HepG2 (cell line): ENCODE results near the gene ABCA2. TPM values are rescaled to one million over a fixed set of nuclear protein-coding genes. Genes with fewer than 3 reads are reported as not detected.

Experiments used
- ATAC-seq: fragments of 200-7000 bp; cut with Tn5 transposase; 3 replicates; pipeline ENCODE4 v1.9.1; 2020; ENCODE audit warnings: mild to moderate bottlenecking, moderate library complexity
- BruUV-seq: library from RNA; stranded (reverse); fragments of 400-500 nt; replicated peaks from 2 replicates; lab custom pipeline; 2021; lab: Mats Ljungman, UMichigan
- CTCF ChIA-PET: fragments of 300-600 bp; formaldehyde crosslinking; extraction: SDS; loops from one replicate; lab custom pipeline; 2021; ENCODE audit warnings: low total read pairs, inconsistent platforms, low intra/inter-chr PET ratio; lab: Yijun Ruan, JAX
- POLR2A ChIA-PET: fragments of 350-600 bp; sonication (Branson Sonifier 250); formaldehyde crosslinking; loops from one replicate; lab custom pipeline; 2020; ENCODE audit warnings: antibody characterized with exemption, inconsistent platforms; lab: Yijun Ruan, JAX
- DNase-seq: peaks from one replicate; pipeline ENCODE4 v3.0.0-alpha.2; 2015; ENCODE audit warnings: low spot score
- FAIRE-seq: peaks from 3 replicates; lab custom pipeline; 2011; peaks lifted over from hg19 to GRCh38; lab: Jason Lieb, UNC
- H2AFZ ChIP-seq: one replicate; pipeline ENCODE4 v1.6.1; 2011; ENCODE audit warnings: low read length, inconsistent platforms
- H3K27ac ChIP-seq: fragments of 300-600 bp; 3 replicates; pipeline ENCODE4 v1.8.0; 2011; ENCODE audit warnings: mixed run types, mild to moderate bottlenecking, mixed read lengths, low read length, inconsistent platforms; ENCODE audit not compliant: insufficient read depth; ENCODE audit errors: extremely low read length
- H3K27me3 ChIP-seq, 2 experiments: fragments of 200-600 bp in 1 of 2; 2 replicates in 1 of 2; 3 replicates in 1 of 2; pipeline versions ENCODE4 v1.6.0 to v1.8.0; 2011; ENCODE audit warnings: low read length in 2 of 2, mild to moderate bottlenecking in 2 of 2, moderate library complexity in 2 of 2, inconsistent platforms in 1 of 2; ENCODE audit not compliant: insufficient read depth in 2 of 2, control insufficient read depth in 1 of 2
- H3K36me3 ChIP-seq, 2 experiments: fragments of 200-600 bp in 1 of 2; replicated peaks in 1 of 2; 2 replicates in 1 of 2; 3 replicates in 1 of 2; pipeline versions ENCODE4 v1.5.1 to v1.8.0; 2011; ENCODE audit warnings: low read length in 2 of 2, inconsistent platforms in 1 of 2; ENCODE audit not compliant: insufficient read depth in 2 of 2, control insufficient read depth in 1 of 2
- H3K4me1 ChIP-seq: 2 replicates; pipeline ENCODE4 v1.5.1; 2012; ENCODE audit warnings: low read length, inconsistent platforms; ENCODE audit not compliant: insufficient read depth
- H3K4me2 ChIP-seq: 2 replicates; pipeline ENCODE4 v1.6.0; 2011; ENCODE audit warnings: low read depth, low read length, inconsistent platforms
- H3K4me3 ChIP-seq, 3 experiments: fragments of 200-600 bp in 1 of 3; sonication (generic), shearing (Covaris generic) in 1 of 3; replicated peaks in 1 of 3; 2 replicates each; pipeline ENCODE4 v1.5.1; 2011 to 2016; ENCODE audit warnings: low read length in 3 of 3, inconsistent platforms in 2 of 3, low read depth in 2 of 3, mild to moderate bottlenecking in 2 of 3, control low read depth in 1 of 3, mixed read lengths in 1 of 3; ENCODE audit not compliant: insufficient read depth in 1 of 3
- H3K79me2 ChIP-seq: one replicate; pipeline ENCODE4 v1.6.1; 2011; ENCODE audit warnings: low read length, inconsistent platforms; ENCODE audit not compliant: insufficient read depth
- H3K9ac ChIP-seq: 2 replicates; pipeline ENCODE4 v1.6.0; 2011; ENCODE audit warnings: mild to moderate bottlenecking, low read depth, low read length, inconsistent platforms; ENCODE audit not compliant: insufficient read depth
- H3K9me3 ChIP-seq: 2 replicates; pipeline ENCODE4 v1.5.1; 2012; ENCODE audit warnings: mild to moderate bottlenecking, low read length
- H4K20me1 ChIP-seq: 2 replicates; pipeline ENCODE4 v1.6.0; 2011; ENCODE audit warnings: inconsistent platforms, mild to moderate bottlenecking, low read length, moderate library complexity; ENCODE audit not compliant: insufficient read depth
- BCL6 ChIP-seq: IDR thresholded peaks from 2 replicates; pipeline ENCODE4 v1.6.1; 2016; ENCODE audit warnings: missing genetic modification reagents, missing compliant biosample characterization
- GTF2F1 ChIP-seq: fragments of 150-350 bp; IDR thresholded peaks from 2 replicates; pipeline ENCODE4 v1.6.1; 2014; ENCODE audit warnings: low read length
- HIC2 ChIP-seq: sonication (generic); formaldehyde crosslinking; IDR thresholded peaks from 2 replicates; pipeline ENCODE4 v1.9.0; 2022; ENCODE audit warnings: low read depth, missing genetic modification reagents
- HNRNPK ChIP-seq: fragments of 200-400 bp; formaldehyde crosslinking; IDR thresholded peaks from 2 replicates; pipeline ENCODE4 v1.6.1; 2018; ENCODE audit warnings: low read length, low read depth, moderate library complexity, mild to moderate bottlenecking; ENCODE audit not compliant: poor library complexity, severe bottlenecking
- SOX6 ChIP-seq, 2 experiments: fragments of 450-650 bp in 1 of 2; sonication (generic) in 1 of 2; formaldehyde crosslinking in 1 of 2; IDR thresholded peaks; 2 replicates each; pipeline versions ENCODE4 v1.4.0 to v1.6.1; 2017 to 2020; ENCODE audit warnings: antibody characterized with exemption in 1 of 2, mild to moderate bottlenecking in 1 of 2, missing genetic modification reagents in 1 of 2
- ZNF513 ChIP-seq: sonication (generic); formaldehyde crosslinking; conservative IDR thresholded peaks from 2 replicates; pipeline ENCODE4 v1.5.0; 2020; ENCODE audit warnings: missing genetic modification reagents
- ZNF567 ChIP-seq: sonication (generic); formaldehyde crosslinking; IDR thresholded peaks from 2 replicates; pipeline ENCODE4 v1.8.1; 2023; ENCODE audit warnings: mild to moderate bottlenecking, missing genetic modification reagents, borderline replicate concordance
- ZNF678 ChIP-seq: sonication (generic); formaldehyde crosslinking; IDR thresholded peaks from 2 replicates; pipeline ENCODE4 v1.4.0; 2020; ENCODE audit warnings: mild to moderate bottlenecking, missing genetic modification reagents
- ZNF703 ChIP-seq: sonication (generic); formaldehyde crosslinking; IDR thresholded peaks from 2 replicates; pipeline ENCODE4 v1.5.1; 2020; ENCODE audit warnings: missing genetic modification reagents, mild to moderate bottlenecking, moderate library complexity, borderline replicate concordance
- WGBS: methylation state at CpG from one replicate; pipeline ENCODE4 v1.1.6; 2017; ENCODE audit warnings: low lambda C conversion rate; 5-methylcytosine and 5-hydroxymethylcytosine counted together
- in situ Hi-C: cut with HindIII; loops from 2 replicates; pipeline ENCODE4 v1.10.0; 2017; ENCODE audit warnings: low pct_unique_long_range_greater_than_20kb; ENCODE audit not compliant: extremely low pct_ligation_motif_present
- intact Hi-C: fragments of 100-400 bp; cut with micrococcal nuclease; formaldehyde crosslinking; loops from one replicate; pipeline ENCODE4 v1.10.0; 2022; ENCODE audit not compliant: unreplicated experiment
- polyA plus RNA-seq, 8 experiments: library from polyadenylated mRNA; depleted of rRNA in 3 of 8; stranded (reverse) in 7 of 8; unstranded in 1 of 8; fragments of >200 nt; fragmentation: Illumina TruSeq in 4 of 8; extraction: Trizol in 4 of 8; gene quantifications; 2 replicates each; pipeline versions ENCODE4 v1.2.1 to v1.2.3, GENCODE V29; 2011 to 2016; ENCODE audit warnings: low read depth in 4 of 8, missing spikeins in 1 of 8, mixed read lengths in 1 of 8; ENCODE audit not compliant: insufficient read depth in 1 of 8
- total RNA-seq, 5 experiments: library from RNA; depleted of rRNA; stranded (reverse); fragments of >200 nt; fragmentation: Illumina TruSeq; extraction: Trizol; gene quantifications; 2 replicates each; pipeline ENCODE4 v1.2.3, GENCODE V29; 2016; ENCODE audit warnings: low read depth in 1 of 5

ABCA2 gene
- total and polyA plus RNA-seq, 2 of the 13 experiments (the other 11 are each of a cell fraction or from before 2014, with no cell fraction given), result 2.9 to 19.2 TPM

GRCh38 chr9:137052293-137052692 is 24.3 kb upstream of the ABCA2 start (continued):
- TF ChIP-seq ZNF513 (CRISPR knock-in tag) (no peak), HNRNPK (no peak), BCL6 (no peak), ZNF703 (CRISPR knock-in tag) (no peak)
- TF ChIP-seq, all 625 proteins: peak for 0

GRCh38 chr9:137051145-137051724 is 23.2 kb upstream of the ABCA2 start:
- Histone ChIP-seq H3K36me3 (no peaks in the 10 kb centered on the region), H3K4me2 (no peak overlapping the region), H3K27ac (no peak overlapping the region), H3K27me3 (peaks cover 0 to 2% of the 10 kb centered on the region in 2 experiments; a peak in 2 of 5 replicates), H3K79me2 (peaks cover 9% of the 10 kb centered on the region), H4K20me1 (no peaks in the 10 kb centered on the region; the same call in 1 of the 2 replicates), H3K4me3 (no peak overlapping the region), H3K4me1 (peaks cover 29% of the 10 kb centered on the region), H3K9me3 (no peaks in the 10 kb centered on the region), H2AFZ (no peak overlapping the region), H3K9ac (no peak overlapping the region)
- no peak for DNase-seq
- 100% methylated on average over 1 of the region's 17 CpGs for WGBS
- ATAC-seq, result no peak
- in situ Hi-C loops (no loop called here), intact Hi-C loops (no loop called here)
- no peak for FAIRE-seq
- CTCF ChIA-PET, result no interaction called here
- no TSS peak for BruUV-seq
- POLR2A ChIA-PET, result no interaction called here
- TF ChIP-seq GTF2F1 (no peak), ZNF567 (CRISPR knock-in tag) (no peak), SOX6 (IDR thresholded peaks at IDR 0.05) (no peak), SOX6 (CRISPR knock-in tag; IDR thresholded peaks at IDR 0.05) (no peak), HIC2 (CRISPR knock-in tag) (no peak), ZNF678 (no peak)
- TF ChIP-seq, all 625 proteins: peak for 0
